ENCODE data around the gene C18orf32. TPM values are rescaled to one million over a fixed set of nuclear protein-coding genes. Genes with fewer than 3 reads are reported as not detected.

Gene C18orf32
- total RNA-seq, 1 experiment from 2014 or later = 14.0 TPM

- H3K36me3 ChIP-seq (ENCODE audit: control insufficient read depth, insufficient read depth, low read length) = no peaks in the 10 kb centered on the region
- no peak overlapping the region for H3K4me3 ChIP-seq (ENCODE audit: low read depth, low read length)
- H3K36me3 Mint-ChIP-seq (ENCODE audit: insufficient read depth, unreplicated experiment) = no peaks in the 10 kb centered on the region
- ChIA-PET CTCF (no interaction called here), POLR2A (no interaction called here)
- no peaks in the 10 kb centered on the region for H3K4me1 ChIP-seq
- no peak overlapping the region for H3K27ac Mint-ChIP-seq (ENCODE audit: unreplicated experiment)
- H3K27me3 Mint-ChIP-seq (ENCODE audit: insufficient read depth, unreplicated experiment) = no peaks in the 10 kb centered on the region
- no peaks in the 10 kb centered on the region for H3K9me3 ChIP-seq
- H3K27me3 ChIP-seq (replicated peaks; ENCODE audit: control insufficient read depth, insufficient read depth, low read length) = no peaks in the 10 kb centered on the region
- no peak for DNase-seq
- no TSS peak for BruUV-seq (replicated peaks)
- TF ChIP-seq CTCF (IDR thresholded peaks at IDR 0.05; ENCODE audit: insufficient read depth in 1 of 2, low read depth in 1 of 2, low read length in 1 of 2, severe bottlenecking in 1 of 2, unreplicated experiment in 1 of 2) = no peak
- no peaks in the 10 kb centered on the region for H3K4me1 Mint-ChIP-seq (ENCODE audit: low read depth, unreplicated experiment)
- H3K4me3 Mint-ChIP-seq (ENCODE audit: unreplicated experiment) = no peak overlapping the region
- H3K9me3 Mint-ChIP-seq (ENCODE audit: unreplicated experiment) = no peaks in the 10 kb centered on the region
- intact Hi-C loops (cut with micrococcal nuclease; ENCODE audit: unreplicated experiment) = no loop called here
Measured at GRCh38 chr18:49467599-49467998, 19.4 kb downstream of the C18orf32 start.

GRCh38 chr18:49467019-49467563 is 19.9 kb downstream of the C18orf32 start:
- no peak overlapping the region for H3K27ac Mint-ChIP-seq (ENCODE audit: unreplicated experiment)
- Histone ChIP-seq H3K27me3 (replicated peaks; ENCODE audit: control insufficient read depth, insufficient read depth, low read length) (no peaks in the 10 kb centered on the region), H3K4me1 (no peaks in the 10 kb centered on the region), H3K4me3 (ENCODE audit: low read depth, low read length) (no peak overlapping the region), H3K36me3 (ENCODE audit: control insufficient read depth, insufficient read depth, low read length) (no peaks in the 10 kb centered on the region), H3K9me3 (no peaks in the 10 kb centered on the region)
- POLR2A ChIA-PET = interaction anchor here (0.6 kb wide), 1 partner anchor 20 kb away, joined by 3 read pairs; the partner anchor contains the start of gene C18orf32
- BruUV-seq (replicated peaks) = no TSS peak
- no peaks in the 10 kb centered on the region for H3K4me1 Mint-ChIP-seq (ENCODE audit: low read depth, unreplicated experiment)
- H3K9me3 Mint-ChIP-seq (ENCODE audit: unreplicated experiment) = no peaks in the 10 kb centered on the region
- H3K4me3 Mint-ChIP-seq (ENCODE audit: unreplicated experiment) = no peak overlapping the region
- no peak for TF ChIP-seq CTCF (IDR thresholded peaks at IDR 0.05; ENCODE audit: insufficient read depth in 1 of 2, low read depth in 1 of 2, low read length in 1 of 2, severe bottlenecking in 1 of 2, unreplicated experiment in 1 of 2)
- no peaks in the 10 kb centered on the region for H3K27me3 Mint-ChIP-seq (ENCODE audit: insufficient read depth, unreplicated experiment)
- CTCF ChIA-PET = no interaction called here
- no peak for DNase-seq
- no peaks in the 10 kb centered on the region for H3K36me3 Mint-ChIP-seq (ENCODE audit: insufficient read depth, unreplicated experiment)
- intact Hi-C loops (cut with micrococcal nuclease; ENCODE audit: unreplicated experiment) = no loop called here

- POLR2A ChIA-PET = no interaction called here
- no peaks in the 10 kb centered on the region for H3K9me3 Mint-ChIP-seq (ENCODE audit: unreplicated experiment)
- TF ChIP-seq CTCF (IDR thresholded peaks at IDR 0.05; ENCODE audit: insufficient read depth in 1 of 2, low read depth in 1 of 2, low read length in 1 of 2, severe bottlenecking in 1 of 2, unreplicated experiment in 1 of 2) = no peak
Measured at GRCh38 chr18:49464718-49465598, 22.1 kb downstream of the C18orf32 start.

More at GRCh38 chr18:49464718-49465598, 22.1 kb downstream of the C18orf32 start:
- Mint-ChIP-seq H3K27me3 (ENCODE audit: insufficient read depth, unreplicated experiment) (no peaks in the 10 kb centered on the region), H3K36me3 (ENCODE audit: insufficient read depth, unreplicated experiment) (no peaks in the 10 kb centered on the region), H3K27ac (ENCODE audit: unreplicated experiment) (no peak overlapping the region), H3K4me3 (ENCODE audit: unreplicated experiment) (no peak overlapping the region), H3K4me1 (ENCODE audit: low read depth, unreplicated experiment) (no peaks in the 10 kb centered on the region)
- DNase-seq = no peak
- Histone ChIP-seq H3K36me3 (ENCODE audit: control insufficient read depth, insufficient read depth, low read length) (no peaks in the 10 kb centered on the region), H3K4me3 (ENCODE audit: low read depth, low read length) (no peak overlapping the region), H3K27me3 (replicated peaks; ENCODE audit: control insufficient read depth, insufficient read depth, low read length) (no peaks in the 10 kb centered on the region), H3K4me1 (no peaks in the 10 kb centered on the region), H3K9me3 (no peaks in the 10 kb centered on the region)
- CTCF ChIA-PET = interaction anchor here (0.7 to 1.5 kb wide), 2 partner anchors 133 to 394 kb away, joined by 4 to 5 read pairs; no protein-coding TSS in a partner anchor
- intact Hi-C loops (cut with micrococcal nuclease; ENCODE audit: unreplicated experiment) = no loop called here
- no TSS peak for BruUV-seq (replicated peaks)

All from Caco-2 (cell line).